Activated CD4-positive, alpha-beta T cell treated with anti-CD3 and anti-CD28 coated beads, Interleukin-10, Interleukin-2, amounts not matched to agents 100 ng/mL and 50 ng/mL, durations not matched to agents 16 hours and 8 hours (primary cell): ENCODE measurements around the gene POLR3C.
"Not testable (repeated sequence)": the region's sequence is repeated elsewhere in the genome, so short reads cannot be mapped to it uniquely, and the experiment has no call there.

Source experiments
- DNase-seq: peaks from one replicate; pipeline ENCODE4 v3.0.0-alpha.2; 2020

Gene POLR3C

GRCh38 chr1:145824499-145824842, 471 bp downstream of the POLR3C start:
- DNase-seq = no peak

GRCh38 chr1:145826030-145826429, 2.0 kb downstream of the POLR3C start:
- no peak for DNase-seq

- no peak for DNase-seq
Observed at GRCh38 chr1:145827966-145828365, 4.0 kb downstream of the POLR3C start.

DNA sequence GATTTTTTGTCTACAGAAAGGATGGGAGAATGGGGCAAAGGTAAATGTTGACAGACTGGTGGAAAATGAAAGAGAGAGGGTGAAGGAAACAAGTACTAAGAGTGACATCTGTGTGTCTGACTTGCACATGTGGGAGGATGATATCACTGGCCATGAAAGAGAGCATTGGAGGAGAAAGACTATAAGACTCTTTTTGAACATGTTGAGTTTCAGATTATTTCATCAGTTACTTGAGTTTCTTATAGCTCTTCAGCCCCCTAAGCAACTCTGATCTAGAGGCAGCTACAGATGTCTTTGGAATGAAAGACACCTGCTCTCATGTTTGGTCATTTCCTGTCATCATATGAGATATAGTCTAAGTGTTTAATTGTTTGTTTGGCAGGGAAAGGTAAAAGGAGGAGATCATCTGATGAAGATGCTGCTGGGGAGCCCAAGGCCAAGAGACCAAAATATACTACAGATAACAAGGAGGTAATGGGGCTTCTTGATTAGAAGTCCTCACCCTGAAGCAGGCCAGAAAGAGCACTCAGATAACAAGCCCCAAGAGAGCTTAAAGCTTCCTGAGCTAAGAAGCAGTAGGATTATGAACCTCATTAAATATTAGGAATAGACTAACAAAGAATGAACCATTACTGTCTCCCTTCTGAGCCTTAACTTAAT, 4.5 kb downstream of the POLR3C start:
- DNase-seq = peak; percentile 40

DNA sequence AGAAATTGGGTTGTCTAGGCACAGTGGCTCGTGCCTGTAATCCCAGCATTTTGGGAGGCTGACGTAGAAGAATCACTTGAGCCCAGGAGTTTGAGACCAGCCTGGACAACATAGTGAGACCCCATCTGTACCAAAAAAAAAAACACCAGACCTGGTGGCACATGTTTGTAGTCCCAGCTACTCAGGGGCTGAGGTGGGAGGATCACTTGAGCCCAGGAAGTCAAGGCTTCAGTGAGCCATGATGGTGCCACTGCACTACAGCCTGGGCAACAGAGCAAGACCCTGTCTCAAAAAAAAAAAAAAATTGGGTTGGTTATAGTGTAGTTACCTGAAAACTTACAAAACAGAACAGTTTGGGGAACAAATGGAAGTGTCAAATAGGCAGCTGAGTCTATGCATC, 6.8 kb downstream of the POLR3C start:
- not testable (repeated sequence) for DNase-seq

DNA sequence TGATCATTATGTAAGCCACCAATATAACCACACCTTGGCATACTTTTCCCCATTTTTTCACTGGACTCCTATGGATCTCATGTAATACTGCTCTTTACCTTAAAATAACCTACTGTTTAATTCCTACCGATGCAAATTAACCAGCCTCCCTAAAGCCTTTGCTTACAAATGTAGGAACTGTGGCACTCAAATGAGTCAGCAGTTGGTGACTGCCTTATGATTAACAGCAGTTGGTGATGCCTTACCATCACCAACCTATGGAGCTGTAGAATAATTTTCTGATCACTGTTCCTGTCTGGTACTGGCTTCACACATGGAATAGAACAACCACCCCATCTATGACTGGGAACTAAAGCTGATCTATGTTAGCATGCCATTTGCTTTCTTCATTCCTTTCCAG, 13.7 kb downstream of the POLR3C start:
- DNase-seq = no peak

DNA sequence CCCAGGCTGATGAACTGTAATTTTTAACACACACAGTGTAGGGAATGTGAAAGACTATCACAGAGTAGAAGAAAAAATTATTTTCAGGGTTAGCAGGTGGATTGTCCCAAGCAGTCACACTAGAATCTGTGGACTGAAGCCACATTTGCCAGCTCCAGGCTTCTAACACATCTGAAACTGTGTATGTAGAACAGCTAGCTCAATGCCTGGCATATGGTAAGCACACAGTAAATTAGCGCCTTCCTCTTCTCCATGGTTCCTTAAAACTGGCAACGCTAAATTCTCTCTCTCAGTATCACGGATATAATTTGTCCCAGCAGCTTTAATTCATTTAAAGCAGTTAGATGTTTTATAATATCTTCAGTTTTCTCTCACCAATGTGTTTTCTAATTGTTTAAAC, 19.0 kb downstream of the POLR3C start:
- no peak for DNase-seq

- DNase-seq = no peak
Observed at GRCh38 chr1:145845144-145845513, 21.1 kb downstream of the POLR3C start.

GRCh38 chr1:145845514-145846161, 21.6 kb downstream of the POLR3C start, which contains the start of gene NUDT17:
Gene NUDT17, plus strand, starts transcription at chr1:145845630. Its CDS starts 11 bp downstream, at chr1:145845641.
- peak; percentile 80 for DNase-seq

- peak; percentile 43 for DNase-seq
Observed at GRCh38 chr1:145846201-145846612, 22.2 kb downstream of the POLR3C start.

DNA sequence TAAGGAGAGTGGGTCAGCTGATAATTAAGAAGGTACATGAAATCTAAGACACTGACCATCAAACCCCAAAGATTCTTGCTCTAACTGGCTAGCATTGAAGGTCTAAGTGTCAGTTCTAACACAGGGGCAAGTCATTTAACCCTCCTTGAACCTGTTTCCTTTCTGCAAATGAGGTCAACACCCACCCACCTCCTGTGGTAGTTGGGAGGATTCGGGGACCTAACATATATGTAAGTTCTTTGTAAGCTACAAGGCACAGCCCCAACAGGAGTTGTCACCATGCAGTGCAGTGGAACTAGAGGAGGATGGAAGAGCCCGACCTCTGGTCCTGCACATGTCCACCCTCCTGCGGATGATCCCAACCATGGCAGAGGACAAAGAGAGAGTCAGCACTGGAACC, 23.8 kb downstream of the POLR3C start:
- no peak for DNase-seq

GRCh38 chr1:145849356-145850160, 25.6 kb downstream of the POLR3C start:
- DNase-seq = no peak

GRCh38 chr1:145855426-145855948, 31.5 kb downstream of the POLR3C start:
- no peak for DNase-seq

GRCh38 chr1:145857170-145857569, 33.2 kb downstream of the POLR3C start:
- DNase-seq = no peak

GRCh38 chr1:145858238-145858900, 34.4 kb downstream of the POLR3C start:
- DNase-seq = peak; percentile 50

GRCh38 chr1:145858901-145859490, 35.0 kb downstream of the POLR3C start, which contains the start of gene PIAS3:
Gene PIAS3, minus strand, starts transcription at chr1:145859081. Its CDS starts 91 bp downstream, at chr1:145858990.
- peak; percentile 95 for DNase-seq

DNA sequence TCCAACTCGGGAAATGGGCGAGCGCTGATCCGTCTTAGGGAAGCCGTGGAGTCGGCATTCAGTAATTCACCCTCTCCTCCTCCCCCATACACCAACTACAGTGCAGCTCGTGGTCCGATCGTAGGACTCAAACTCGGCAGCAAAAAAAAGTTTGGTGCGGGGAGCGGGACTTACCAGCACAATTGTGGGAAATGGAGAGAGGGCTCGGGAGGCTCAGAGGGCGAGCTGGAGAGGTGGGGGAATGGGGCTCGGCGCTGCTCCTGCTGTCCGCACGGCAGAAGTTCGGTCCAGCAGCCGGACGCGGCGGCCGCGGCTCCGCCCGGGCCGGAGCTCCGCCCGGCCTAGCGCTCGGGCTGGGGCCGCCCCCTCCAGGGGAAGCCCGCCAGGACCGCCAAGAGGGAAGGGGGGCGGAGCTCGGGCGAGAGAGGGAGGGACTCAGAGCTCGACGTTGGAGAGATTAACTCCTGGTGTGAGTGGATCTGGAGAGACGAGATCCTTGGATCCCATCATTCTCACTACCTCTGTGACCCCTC, 35.6 kb downstream of the POLR3C start:
- DNase-seq = peak; percentile 81

DNA sequence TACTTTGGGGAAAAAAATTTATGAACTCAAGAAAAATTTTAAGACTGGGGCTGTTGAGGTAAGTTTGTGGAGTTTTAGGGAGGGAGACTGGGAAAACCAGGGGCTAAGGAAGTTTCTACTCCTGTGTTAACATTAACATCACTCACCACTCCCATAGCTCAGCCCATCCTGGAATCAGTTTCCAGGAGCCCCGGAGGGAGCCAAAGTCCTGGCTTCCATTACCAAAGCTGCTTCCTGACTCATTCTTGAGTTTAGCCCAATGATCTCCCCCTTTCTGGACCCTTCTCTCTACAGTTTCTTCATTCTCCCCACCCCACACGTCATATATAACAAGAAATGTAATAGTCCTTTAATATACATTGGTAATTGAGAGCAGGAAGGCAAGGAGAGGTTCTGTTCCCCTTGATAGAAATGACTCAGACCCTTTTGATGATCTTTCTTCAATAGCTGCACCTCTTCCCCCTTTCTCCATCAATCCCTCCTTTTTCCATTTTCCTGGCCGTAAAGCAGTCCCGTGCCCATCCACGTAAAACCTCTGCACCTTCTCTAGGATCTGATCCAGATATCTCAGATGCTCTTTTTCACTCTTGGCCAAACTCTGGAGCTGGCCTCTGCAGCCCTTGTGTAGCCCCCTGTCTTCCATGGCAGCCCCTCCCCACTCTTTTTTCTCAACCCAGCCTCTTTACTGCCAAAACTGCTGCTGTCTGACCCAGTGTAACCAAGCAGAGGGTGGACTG, 39.5 kb downstream of the POLR3C start:
- DNase-seq = no peak

DNA sequence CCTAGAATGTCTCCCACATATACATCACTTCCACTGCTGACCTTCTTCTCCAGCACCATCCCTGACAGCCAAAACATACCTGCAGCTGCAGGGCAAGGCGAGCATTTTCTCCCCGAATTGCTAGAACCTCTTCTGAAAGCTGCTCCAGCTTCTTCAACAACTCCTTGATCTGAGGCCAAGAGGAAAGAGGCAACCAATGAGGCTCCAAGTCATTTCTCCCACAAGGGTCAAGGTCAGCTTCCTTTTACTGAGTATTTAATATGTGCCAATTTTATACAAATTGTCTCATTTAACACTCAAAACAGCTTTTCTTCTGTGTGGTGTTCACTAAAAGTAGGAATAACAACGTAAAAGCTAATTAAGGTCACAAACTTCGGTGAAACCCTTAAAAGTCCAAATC, 44.2 kb downstream of the POLR3C start:
- DNase-seq = no peak

DNA sequence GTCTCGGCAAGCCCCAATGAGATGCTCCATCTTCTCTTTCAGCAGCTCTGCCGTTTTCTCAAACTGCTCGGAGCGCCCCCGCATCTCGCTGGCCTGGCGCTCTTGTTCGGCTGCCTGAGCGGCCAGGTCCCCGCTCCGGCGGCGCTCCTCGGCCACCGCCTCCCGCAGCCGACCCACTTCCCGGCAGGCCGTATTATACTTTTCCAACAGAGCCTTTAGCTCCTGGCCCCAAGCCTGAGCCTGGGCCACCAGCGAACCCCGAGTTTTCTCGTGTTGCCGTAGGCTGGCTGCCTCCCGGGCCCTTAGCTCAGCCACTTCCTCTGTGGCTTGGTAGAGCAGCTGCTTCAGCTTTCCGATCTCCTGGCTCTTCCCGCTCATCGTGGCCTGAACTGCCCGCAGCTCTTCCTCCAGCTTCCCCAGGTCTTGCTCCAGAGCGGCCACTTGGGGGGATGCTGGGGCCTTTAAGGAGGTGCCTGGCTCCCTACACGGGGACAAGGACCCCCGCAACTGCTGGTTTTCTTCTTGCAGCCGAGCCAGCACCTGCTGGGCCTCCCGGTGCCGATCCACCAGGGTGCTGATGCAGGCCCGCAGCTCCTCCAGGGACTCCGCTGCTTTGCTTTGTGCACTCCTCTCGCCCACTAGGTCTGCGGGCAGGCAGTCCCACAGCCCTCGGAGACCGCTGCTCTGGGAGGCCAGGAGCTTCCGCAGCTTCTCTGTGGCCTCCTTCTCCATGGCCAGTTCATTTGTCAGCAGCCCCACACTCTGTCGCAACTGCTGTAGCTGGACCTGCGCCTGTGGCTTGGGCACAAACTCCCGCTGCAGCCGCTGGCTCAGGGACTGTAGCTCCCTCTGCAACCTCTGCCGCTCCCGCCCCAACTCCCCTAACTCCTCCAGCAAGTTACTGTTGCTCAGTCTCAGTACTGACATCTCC, 48.3 kb downstream of the POLR3C start:
- peak; percentile 34 for DNase-seq
